Measurements from ENCODE around the gene B4GALNT1.
"Not testable (repeated sequence)": the region's sequence is repeated elsewhere in the genome, so short reads cannot be mapped to it uniquely, and the experiment has no call there.

B4GALNT1 gene

GRCh38 chr12:57632958-57633840, at the start of gene B4GALNT1:
TSS of gene B4GALNT1 (minus strand) at chr12:57633201. CDS start at chr12:57632132, 1,069 bp downstream.
- no peak within 1 kb of the TSS for H3K9ac ChIP-seq (ENCODE audit: low read length)
- H3K4me3 ChIP-seq (ENCODE audit: low read length): peak within 1 kb of the TSS; percentile 58
- H3K27me3 ChIP-seq (ENCODE audit: control insufficient read depth, insufficient read depth, low read length): peaks cover 11% of the 10 kb centered on the region
- no peaks in the 10 kb centered on the region for H3K4me1 ChIP-seq (ENCODE audit: control insufficient read depth, insufficient read depth, low read length)
- no peak within 1 kb of the TSS for H3K27ac ChIP-seq (ENCODE audit: low read depth, low read length)
- no peaks in the 10 kb centered on the region for H3K36me3 ChIP-seq (ENCODE audit: control insufficient read depth, insufficient read depth, low read length)

GRCh38 chr12:57679697-57680096, 46.7 kb upstream of the B4GALNT1 start:
- no peak overlapping the region for H3K9ac ChIP-seq (ENCODE audit: low read length)
- H3K36me3 ChIP-seq (ENCODE audit: control insufficient read depth, insufficient read depth, low read length): no peaks in the 10 kb centered on the region
- H3K4me3 ChIP-seq (ENCODE audit: low read length): no peak overlapping the region
- no peaks in the 10 kb centered on the region for H3K27me3 ChIP-seq (ENCODE audit: control insufficient read depth, insufficient read depth, low read length)
- no peaks in the 10 kb centered on the region for H3K4me1 ChIP-seq (ENCODE audit: control insufficient read depth, insufficient read depth, low read length)
- H3K27ac ChIP-seq (ENCODE audit: low read depth, low read length): no peak overlapping the region

- not testable (repeated sequence) for H3K27me3 ChIP-seq (ENCODE audit: control insufficient read depth, insufficient read depth, low read length); H3K27ac ChIP-seq (ENCODE audit: low read depth, low read length); H3K36me3 ChIP-seq (ENCODE audit: control insufficient read depth, insufficient read depth, low read length); H3K4me1 ChIP-seq (ENCODE audit: control insufficient read depth, insufficient read depth, low read length); H3K4me3 ChIP-seq (ENCODE audit: low read length); H3K9ac ChIP-seq (ENCODE audit: low read length)
These were observed 44.9 kb upstream of the B4GALNT1 start for GRCh38 chr12:57677947-57678346.

GRCh38 chr12:57674691-57675090, 41.7 kb upstream of the B4GALNT1 start:
- no peaks in the 10 kb centered on the region for H3K27me3 ChIP-seq (ENCODE audit: control insufficient read depth, insufficient read depth, low read length)
- no peak overlapping the region for H3K27ac ChIP-seq (ENCODE audit: low read depth, low read length)
- H3K9ac ChIP-seq (ENCODE audit: low read length): no peak overlapping the region
- H3K4me3 ChIP-seq (ENCODE audit: low read length): no peak overlapping the region
- H3K4me1 ChIP-seq (ENCODE audit: control insufficient read depth, insufficient read depth, low read length): no peaks in the 10 kb centered on the region
- no peaks in the 10 kb centered on the region for H3K36me3 ChIP-seq (ENCODE audit: control insufficient read depth, insufficient read depth, low read length)

GRCh38 chr12:57672801-57673200, 39.8 kb upstream of the B4GALNT1 start:
- Histone ChIP-seq H3K9ac (ENCODE audit: low read length) (no peak overlapping the region), H3K36me3 (ENCODE audit: control insufficient read depth, insufficient read depth, low read length) (no peaks in the 10 kb centered on the region), H3K27me3 (ENCODE audit: control insufficient read depth, insufficient read depth, low read length) (no peaks in the 10 kb centered on the region), H3K27ac (ENCODE audit: low read depth, low read length) (no peak overlapping the region), H3K4me3 (ENCODE audit: low read length) (no peak overlapping the region), H3K4me1 (ENCODE audit: control insufficient read depth, insufficient read depth, low read length) (no peaks in the 10 kb centered on the region)

GRCh38 chr12:57671811-57672210, 38.8 kb upstream of the B4GALNT1 start:
- H3K9ac ChIP-seq (ENCODE audit: low read length); H3K4me1 ChIP-seq (ENCODE audit: control insufficient read depth, insufficient read depth, low read length); H3K27me3 ChIP-seq (ENCODE audit: control insufficient read depth, insufficient read depth, low read length); H3K36me3 ChIP-seq (ENCODE audit: control insufficient read depth, insufficient read depth, low read length); H3K27ac ChIP-seq (ENCODE audit: low read depth, low read length); H3K4me3 ChIP-seq (ENCODE audit: low read length): not testable (repeated sequence)

GRCh38 chr12:57669691-57670090, 36.7 kb upstream of the B4GALNT1 start:
- not testable (repeated sequence) for H3K27ac ChIP-seq (ENCODE audit: low read depth, low read length); H3K4me3 ChIP-seq (ENCODE audit: low read length); H3K36me3 ChIP-seq (ENCODE audit: control insufficient read depth, insufficient read depth, low read length); H3K27me3 ChIP-seq (ENCODE audit: control insufficient read depth, insufficient read depth, low read length); H3K9ac ChIP-seq (ENCODE audit: low read length); H3K4me1 ChIP-seq (ENCODE audit: control insufficient read depth, insufficient read depth, low read length)

GRCh38 chr12:57666897-57667296, 33.9 kb upstream of the B4GALNT1 start:
- Histone ChIP-seq H3K36me3 (ENCODE audit: control insufficient read depth, insufficient read depth, low read length) (no peaks in the 10 kb centered on the region), H3K27me3 (ENCODE audit: control insufficient read depth, insufficient read depth, low read length) (no peaks in the 10 kb centered on the region), H3K4me1 (ENCODE audit: control insufficient read depth, insufficient read depth, low read length) (no peaks in the 10 kb centered on the region), H3K27ac (ENCODE audit: low read depth, low read length) (no peak overlapping the region), H3K9ac (ENCODE audit: low read length) (no peak overlapping the region), H3K4me3 (ENCODE audit: low read length) (no peak overlapping the region)

- not testable (repeated sequence) for H3K36me3 ChIP-seq (ENCODE audit: control insufficient read depth, insufficient read depth, low read length); H3K4me3 ChIP-seq (ENCODE audit: low read length); H3K27me3 ChIP-seq (ENCODE audit: control insufficient read depth, insufficient read depth, low read length); H3K27ac ChIP-seq (ENCODE audit: low read depth, low read length); H3K4me1 ChIP-seq (ENCODE audit: control insufficient read depth, insufficient read depth, low read length); H3K9ac ChIP-seq (ENCODE audit: low read length)
These were observed 32.2 kb upstream of the B4GALNT1 start for GRCh38 chr12:57665066-57665820.

GRCh38 chr12:57661376-57661775, 28.4 kb upstream of the B4GALNT1 start:
- no peaks in the 10 kb centered on the region for H3K36me3 ChIP-seq (ENCODE audit: control insufficient read depth, insufficient read depth, low read length)
- H3K27ac ChIP-seq (ENCODE audit: low read depth, low read length): no peak overlapping the region
- H3K27me3 ChIP-seq (ENCODE audit: control insufficient read depth, insufficient read depth, low read length): no peaks in the 10 kb centered on the region

GRCh38 chr12:57658890-57659289, 25.9 kb upstream of the B4GALNT1 start:
- no peak overlapping the region for H3K9ac ChIP-seq (ENCODE audit: low read length)
- H3K4me3 ChIP-seq (ENCODE audit: low read length): no peak overlapping the region
- H3K4me1 ChIP-seq (ENCODE audit: control insufficient read depth, insufficient read depth, low read length): no peaks in the 10 kb centered on the region
- no peaks in the 10 kb centered on the region for H3K27me3 ChIP-seq (ENCODE audit: control insufficient read depth, insufficient read depth, low read length)
- H3K36me3 ChIP-seq (ENCODE audit: control insufficient read depth, insufficient read depth, low read length): no peaks in the 10 kb centered on the region
- H3K27ac ChIP-seq (ENCODE audit: low read depth, low read length): no peak overlapping the region

More at GRCh38 chr12:57661376-57661775, 28.4 kb upstream of the B4GALNT1 start:
- Histone ChIP-seq H3K9ac (ENCODE audit: low read length) (no peak overlapping the region), H3K4me1 (ENCODE audit: control insufficient read depth, insufficient read depth, low read length) (no peaks in the 10 kb centered on the region), H3K4me3 (ENCODE audit: low read length) (no peak overlapping the region)

GRCh38 chr12:57657744-57658143, 24.7 kb upstream of the B4GALNT1 start:
- Histone ChIP-seq H3K36me3 (ENCODE audit: control insufficient read depth, insufficient read depth, low read length) (no peaks in the 10 kb centered on the region), H3K27ac (ENCODE audit: low read depth, low read length) (no peak overlapping the region), H3K27me3 (ENCODE audit: control insufficient read depth, insufficient read depth, low read length) (no peaks in the 10 kb centered on the region), H3K9ac (ENCODE audit: low read length) (no peak overlapping the region), H3K4me3 (ENCODE audit: low read length) (no peak overlapping the region), H3K4me1 (ENCODE audit: control insufficient read depth, insufficient read depth, low read length) (no peaks in the 10 kb centered on the region)
